WTC11 (cell line): ENCODE measurements around the gene NPAT.

Experiments
- ATF6 ChIP-seq: sonication (generic); formaldehyde crosslinking; IDR thresholded peaks from 2 replicates; pipeline ENCODE4 v1.8.1; 2023; ENCODE audit warnings: mild to moderate bottlenecking, missing genetic modification reagents
- CTCF ChIP-seq: fragments of 200-600 bp; IDR thresholded peaks from 2 replicates; pipeline ENCODE4 v1.8.0; 2022; ENCODE audit warnings: antibody characterized with exemption
- ELF4 ChIP-seq: sonication (generic); formaldehyde crosslinking; IDR thresholded peaks from 2 replicates; pipeline ENCODE4 v1.8.1; 2022; ENCODE audit warnings: low read depth, mild to moderate bottlenecking, moderate library complexity, missing genetic modification reagents
- JUN ChIP-seq: sonication (generic); formaldehyde crosslinking; IDR thresholded peaks from 2 replicates; pipeline ENCODE4 v1.8.0; 2023; ENCODE audit warnings: mild to moderate bottlenecking, missing genetic modification reagents
- NR1H2 ChIP-seq: sonication (generic); formaldehyde crosslinking; IDR thresholded peaks from 2 replicates; pipeline ENCODE4 v1.9.0; 2021; ENCODE audit warnings: mild to moderate bottlenecking, moderate library complexity, missing genetic modification reagents
- PRDM15 ChIP-seq: sonication (generic); formaldehyde crosslinking; IDR thresholded peaks from 2 replicates; pipeline ENCODE4 v1.8.0; 2022; ENCODE audit warnings: missing genetic modification reagents
- TEAD1 ChIP-seq: sonication (generic); formaldehyde crosslinking; IDR thresholded peaks from 2 replicates; pipeline ENCODE4 v1.8.0; 2022; ENCODE audit warnings: mild to moderate bottlenecking, missing genetic modification reagents
- TEAD4 ChIP-seq: sonication (generic); formaldehyde crosslinking; IDR thresholded peaks from 2 replicates; pipeline ENCODE4 v1.8.0; 2022; ENCODE audit warnings: mild to moderate bottlenecking, missing genetic modification reagents
- TP53 ChIP-seq: sonication (generic); formaldehyde crosslinking; IDR thresholded peaks from 2 replicates; pipeline ENCODE4 v1.8.1; 2023; ENCODE audit warnings: mild to moderate bottlenecking, missing genetic modification reagents
- ZNF263 ChIP-seq: sonication (generic); formaldehyde crosslinking; IDR thresholded peaks from 2 replicates; pipeline ENCODE4 v1.8.1; 2022; ENCODE audit warnings: low read depth, mild to moderate bottlenecking, moderate library complexity, missing genetic modification reagents
- ZNF317 ChIP-seq: sonication (generic); formaldehyde crosslinking; IDR thresholded peaks from 2 replicates; pipeline ENCODE4 v1.8.1; 2023; ENCODE audit warnings: low read depth, mild to moderate bottlenecking, moderate library complexity, missing genetic modification reagents, borderline replicate concordance

- TF ChIP-seq JUN (CRISPR knock-in tag) (no peak), ELF4 (CRISPR knock-in tag) (no peak), ZNF263 (CRISPR knock-in tag) (no peak), TP53 (CRISPR knock-in tag) (no peak), PRDM15 (CRISPR knock-in tag) (no peak), TEAD1 (CRISPR knock-in tag) (no peak), CTCF (no peak), ZNF317 (CRISPR knock-in tag) (no peak), NR1H2 (CRISPR knock-in tag) (no peak), ATF6 (no peak), TEAD4 (CRISPR knock-in tag) (no peak)
These were observed 25.1 kb downstream of the NPAT start for GRCh38 chr11:108197351-108197750.
